Stimulated activated CD8-positive, alpha-beta memory T cell treated with anti-CD3 and anti-CD28 coated beads, Interleukin-4, amount 100 ng/mL, for 4 hours (primary cell): ENCODE results near the gene SLC7A5.
"Not testable (repeated sequence)": the region's sequence is repeated elsewhere in the genome, so short reads cannot be mapped to it uniquely, and the experiment has no call there.

ENCODE experiments used
- DNase-seq, 2 donors: peaks; one replicate each; pipeline ENCODE4 v3.0.0-alpha.2; 2020; ENCODE audit warnings: low read depth in 2 of 2, low spot score in 1 of 2

SLC7A5 gene

DNA sequence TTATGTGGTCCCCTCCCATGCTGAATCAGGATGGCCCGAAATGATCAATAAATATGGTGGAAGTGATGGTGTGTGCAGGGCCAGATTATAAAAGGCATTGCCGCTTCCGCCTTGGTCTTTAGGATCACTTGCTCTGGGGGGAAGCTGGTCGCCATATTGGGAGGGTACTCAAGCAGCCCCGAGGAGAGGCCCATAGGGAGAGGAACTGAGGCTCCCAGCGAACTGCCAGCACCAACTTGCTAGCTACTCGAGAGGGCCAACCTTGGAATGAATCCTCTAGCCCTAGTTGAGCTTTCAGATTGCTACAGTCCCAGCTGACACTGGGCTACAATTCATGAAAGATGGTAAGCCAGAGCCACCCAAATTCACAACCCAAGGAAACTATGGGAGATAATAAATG is 19.0 kb upstream of the SLC7A5 start:
- not testable (repeated sequence) for DNase-seq

DNA sequence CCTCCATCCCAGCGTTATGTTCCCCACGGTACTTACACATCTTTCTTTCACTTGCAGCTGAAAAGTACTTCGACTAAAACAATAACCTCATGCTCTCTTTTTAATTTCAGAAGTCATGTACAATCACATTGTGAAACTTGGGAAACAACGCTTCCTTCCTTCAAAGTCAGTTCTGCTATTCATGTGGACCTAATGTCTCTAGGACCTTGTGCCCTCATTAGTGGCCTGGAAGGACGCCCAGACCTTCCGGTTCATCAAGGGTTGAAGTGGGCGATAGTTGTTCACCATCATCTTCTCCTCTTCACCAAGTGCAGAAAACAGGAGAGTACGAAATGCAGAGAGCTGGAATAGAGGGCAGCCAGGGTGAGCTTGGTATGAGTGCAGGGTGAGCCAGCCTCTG is 18.6 kb upstream of the SLC7A5 start:
- not testable (repeated sequence) for DNase-seq

DNA sequence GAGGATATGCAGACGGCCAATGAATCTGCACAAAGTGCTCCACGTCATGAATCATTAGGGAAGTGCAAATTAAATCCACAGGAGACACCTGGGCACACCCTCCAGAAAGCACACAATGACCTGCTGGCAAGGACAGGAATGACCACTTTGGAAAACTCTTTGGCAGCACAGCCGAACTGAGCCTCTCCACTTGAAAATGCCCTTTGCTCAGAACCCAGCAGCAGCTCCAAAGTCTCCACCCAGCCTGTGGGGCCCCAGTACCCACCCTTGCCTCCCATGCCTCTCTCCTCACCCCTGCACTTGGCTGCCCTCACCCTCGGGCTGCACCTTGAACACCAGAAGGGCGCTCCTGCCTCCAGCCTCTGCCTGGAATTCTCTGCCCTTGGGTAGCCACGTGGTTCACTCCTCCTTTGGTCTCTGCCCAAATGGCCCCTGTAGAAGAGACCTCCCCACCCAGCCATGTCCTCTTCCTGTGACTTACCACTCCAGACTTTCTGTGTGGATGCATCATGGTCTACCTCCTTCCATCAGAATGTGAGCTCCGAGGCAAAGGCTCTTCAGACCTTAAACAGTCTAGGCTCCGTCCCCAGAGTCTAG is 16.2 kb upstream of the SLC7A5 start:
- not testable (repeated sequence) for DNase-seq

DNA sequence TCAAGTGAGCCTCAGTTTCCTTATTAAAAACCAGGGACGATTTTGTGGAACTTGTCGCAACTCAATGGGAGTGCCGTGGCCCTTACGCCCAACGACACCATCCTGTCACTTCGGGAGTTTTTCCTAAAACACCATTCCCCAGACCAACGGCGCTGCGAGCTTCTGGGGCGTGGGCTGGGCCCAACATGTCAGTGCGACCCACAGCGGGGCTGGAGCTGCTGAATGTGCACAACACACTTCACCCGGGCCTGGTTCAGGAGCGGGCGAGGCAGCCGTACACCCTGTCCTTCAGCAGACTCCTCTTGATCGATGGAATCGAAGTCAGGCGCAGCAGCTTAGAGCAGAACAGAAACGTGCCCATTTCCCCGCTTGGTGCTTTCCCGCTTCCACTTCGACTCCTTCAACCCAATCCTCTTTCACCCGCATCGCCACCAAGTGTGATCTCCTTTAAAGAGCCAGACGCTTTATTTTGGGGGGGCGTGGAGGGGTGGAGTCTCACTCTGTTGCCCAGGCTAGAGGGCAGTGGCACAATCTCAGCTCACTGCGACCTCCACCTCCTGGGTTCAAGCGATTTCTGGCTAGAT is 13.2 kb upstream of the SLC7A5 start:
- no peak for DNase-seq

DNA sequence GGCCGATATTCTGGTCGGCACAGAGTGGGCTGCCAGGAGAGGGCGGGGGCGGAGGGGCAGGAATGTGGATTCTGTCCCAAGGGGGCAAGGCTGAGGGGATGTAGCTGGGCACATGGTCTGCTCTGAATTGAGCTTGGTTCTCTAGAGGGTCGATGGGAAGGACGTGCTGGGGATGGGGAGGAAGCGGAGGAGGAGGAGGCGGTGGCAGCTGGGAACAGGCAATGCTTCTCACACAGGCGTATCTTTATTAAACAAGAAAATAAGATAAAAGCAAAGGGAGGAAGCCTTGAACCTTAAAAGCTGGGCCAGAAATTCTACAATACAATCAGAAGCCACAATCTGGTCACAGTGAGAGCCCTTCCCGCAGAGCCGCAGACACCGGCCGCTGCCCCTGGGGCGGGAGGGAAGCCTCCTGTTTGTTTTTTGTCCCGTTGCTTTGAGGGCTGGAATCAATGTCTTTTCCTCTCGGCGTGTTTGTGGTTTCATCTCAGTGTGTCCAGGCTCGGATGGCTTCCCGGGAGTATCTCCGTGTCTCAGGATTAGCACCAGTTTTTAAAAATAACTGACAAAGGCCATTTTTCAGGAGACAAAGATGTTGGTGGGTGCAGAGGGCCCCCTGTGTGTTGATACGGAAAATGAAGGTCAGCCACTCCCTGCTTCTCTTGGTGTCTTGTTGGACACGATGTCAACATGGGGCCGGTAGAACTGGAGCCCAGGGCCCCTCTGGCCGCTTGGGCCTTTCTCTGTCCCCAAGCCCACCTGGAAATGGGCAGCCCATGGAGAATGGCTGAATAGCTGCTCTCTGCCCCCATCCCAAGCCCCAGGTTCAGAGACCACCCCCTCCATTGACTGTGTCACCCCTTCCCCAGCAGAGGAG is 12.3 kb upstream of the SLC7A5 start:
- no peak for DNase-seq

DNA sequence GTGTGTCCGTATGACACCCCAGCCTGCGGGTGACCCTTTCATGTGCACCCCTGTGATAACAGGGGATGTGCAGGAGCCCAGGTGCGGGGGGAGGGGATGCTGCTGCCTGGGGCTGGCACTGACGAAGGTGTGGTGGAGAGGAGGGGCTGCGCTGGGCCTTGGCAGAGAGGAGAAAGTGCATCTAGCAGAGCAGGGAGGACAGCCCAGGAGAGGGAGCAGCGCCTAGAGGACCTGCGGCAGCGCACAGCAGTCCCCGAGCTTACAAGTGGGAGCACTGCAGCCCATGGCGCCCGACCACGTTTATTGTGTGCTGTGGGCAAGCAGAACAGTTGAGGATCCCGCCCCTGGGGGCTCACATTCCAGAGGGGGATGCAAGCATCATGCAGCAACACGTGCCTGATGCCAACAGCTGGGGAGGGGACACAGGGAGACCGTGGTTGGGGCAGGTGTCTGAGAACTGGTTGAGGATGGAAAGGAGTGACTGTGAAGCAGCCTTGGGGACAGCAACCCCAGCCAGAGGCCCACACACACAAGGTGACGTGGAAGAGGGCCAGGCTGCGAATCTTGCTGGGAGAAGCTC is 10.9 kb upstream of the SLC7A5 start:
- DNase-seq, result no peak

DNA sequence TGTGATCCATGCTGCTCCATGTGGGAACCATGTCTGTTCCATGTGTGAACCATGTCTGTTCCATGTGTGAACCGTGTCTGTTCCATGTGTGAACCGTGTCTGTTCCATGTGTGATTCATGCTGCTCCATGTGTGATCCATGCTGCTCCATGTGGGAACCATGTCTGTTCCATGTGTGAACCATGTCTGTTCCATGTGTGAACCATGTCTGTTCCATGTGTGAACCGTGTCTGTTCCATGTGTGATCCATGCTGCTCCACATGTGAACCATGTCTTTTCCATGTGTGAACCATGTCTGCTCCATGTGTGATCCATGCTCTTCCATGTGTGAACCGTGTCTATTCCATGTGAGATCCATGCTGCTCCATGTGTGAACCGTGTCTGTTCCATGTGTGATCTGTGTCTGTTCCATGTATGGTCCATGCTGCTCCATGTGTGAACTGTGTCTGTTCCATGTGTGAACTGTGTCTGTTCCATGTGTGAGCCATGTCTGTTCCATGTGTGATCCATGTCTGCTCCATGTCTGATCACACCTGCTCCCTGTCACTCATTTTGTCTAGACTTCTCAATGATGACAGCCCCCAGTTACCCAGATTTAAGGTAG is 10.2 kb upstream of the SLC7A5 start:
- DNase-seq, result not testable (repeated sequence)

DNA sequence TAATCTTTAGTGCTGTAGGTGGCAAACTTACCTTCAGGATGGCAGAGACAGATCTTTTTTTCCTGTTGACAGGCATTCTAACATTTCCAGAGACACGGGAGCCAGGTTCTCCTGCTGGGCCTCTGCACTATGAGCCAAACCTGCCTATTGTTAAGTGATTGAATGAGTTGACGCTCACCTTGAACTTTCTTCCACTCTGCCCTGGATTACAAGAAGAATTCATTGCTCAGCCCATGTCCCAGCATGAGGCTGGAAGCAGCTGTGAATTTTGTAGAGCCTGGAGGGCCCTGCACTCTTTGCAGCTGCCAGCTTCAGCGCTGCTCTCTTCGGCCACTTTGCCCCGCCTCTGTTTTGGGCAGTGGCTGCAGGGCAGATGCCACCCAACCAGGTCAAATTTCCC is 9.4 kb upstream of the SLC7A5 start:
- DNase-seq, result no peak

DNA sequence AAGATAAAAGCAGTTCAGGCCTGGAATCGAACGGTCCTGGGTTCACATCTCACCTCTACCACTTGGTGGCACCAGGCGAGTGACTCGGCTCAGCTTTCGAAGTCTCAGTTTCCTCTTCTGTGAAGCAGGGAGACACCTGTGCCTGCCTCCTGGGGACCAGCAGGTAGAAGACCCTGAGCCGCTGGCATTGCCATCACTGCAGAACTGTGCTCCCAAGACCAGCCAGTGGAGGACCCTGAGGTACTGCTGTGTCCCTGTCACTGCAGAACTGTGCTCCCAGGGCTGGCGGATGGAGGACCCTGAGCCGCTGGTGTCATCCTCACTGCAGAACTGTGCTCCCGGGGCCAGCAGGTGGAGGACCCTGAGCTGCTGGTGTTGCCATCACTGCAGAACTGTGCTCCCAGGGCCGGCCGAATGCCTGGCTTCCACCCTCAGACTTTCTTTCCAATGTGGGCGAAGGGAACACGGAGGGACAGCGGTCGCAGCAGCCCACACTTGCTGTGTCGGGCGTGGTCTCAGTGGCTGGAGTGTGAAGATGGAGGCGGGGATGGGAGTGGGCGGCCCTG is 8.7 kb upstream of the SLC7A5 start:
- no peak for DNase-seq

DNA sequence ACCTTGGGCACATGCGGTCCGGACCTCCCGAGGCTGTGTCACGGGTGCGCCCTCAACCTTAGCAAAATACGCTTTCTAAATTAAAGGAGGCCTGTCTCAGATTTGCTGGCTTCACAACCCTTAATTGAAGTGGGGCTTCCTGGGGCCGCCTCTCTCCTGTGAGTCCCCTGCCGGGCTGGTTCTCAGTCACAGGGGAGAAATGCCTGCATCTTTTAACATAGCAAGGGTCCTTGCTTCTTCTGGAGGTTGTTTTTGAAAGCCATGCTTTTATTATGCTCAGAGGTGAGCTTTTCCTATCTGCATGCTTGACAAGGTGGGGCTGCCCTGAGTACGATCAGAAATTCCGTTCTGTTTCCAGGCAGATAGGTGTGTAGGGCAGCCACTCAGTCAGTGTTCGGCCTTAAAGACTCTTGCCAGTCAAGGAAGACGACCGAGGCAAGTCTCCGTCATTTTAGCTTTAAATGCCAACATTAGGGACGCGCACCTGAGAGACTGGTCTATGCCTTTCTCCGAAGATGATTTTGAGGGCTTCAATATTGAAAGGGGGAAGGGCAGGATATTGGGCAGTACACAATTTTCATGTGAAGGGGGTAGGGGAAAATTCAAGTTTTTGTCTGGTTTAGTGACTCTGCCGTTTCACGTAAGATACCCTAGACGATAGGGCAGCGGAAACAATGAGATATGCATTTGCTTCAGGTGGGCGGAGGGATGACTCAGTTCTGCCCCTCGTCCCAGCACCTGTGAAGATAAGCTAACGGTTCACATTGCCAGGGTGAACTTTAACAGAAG is 5.5 kb upstream of the SLC7A5 start:
- DNase-seq, result peak; percentile 63 to 76

DNA sequence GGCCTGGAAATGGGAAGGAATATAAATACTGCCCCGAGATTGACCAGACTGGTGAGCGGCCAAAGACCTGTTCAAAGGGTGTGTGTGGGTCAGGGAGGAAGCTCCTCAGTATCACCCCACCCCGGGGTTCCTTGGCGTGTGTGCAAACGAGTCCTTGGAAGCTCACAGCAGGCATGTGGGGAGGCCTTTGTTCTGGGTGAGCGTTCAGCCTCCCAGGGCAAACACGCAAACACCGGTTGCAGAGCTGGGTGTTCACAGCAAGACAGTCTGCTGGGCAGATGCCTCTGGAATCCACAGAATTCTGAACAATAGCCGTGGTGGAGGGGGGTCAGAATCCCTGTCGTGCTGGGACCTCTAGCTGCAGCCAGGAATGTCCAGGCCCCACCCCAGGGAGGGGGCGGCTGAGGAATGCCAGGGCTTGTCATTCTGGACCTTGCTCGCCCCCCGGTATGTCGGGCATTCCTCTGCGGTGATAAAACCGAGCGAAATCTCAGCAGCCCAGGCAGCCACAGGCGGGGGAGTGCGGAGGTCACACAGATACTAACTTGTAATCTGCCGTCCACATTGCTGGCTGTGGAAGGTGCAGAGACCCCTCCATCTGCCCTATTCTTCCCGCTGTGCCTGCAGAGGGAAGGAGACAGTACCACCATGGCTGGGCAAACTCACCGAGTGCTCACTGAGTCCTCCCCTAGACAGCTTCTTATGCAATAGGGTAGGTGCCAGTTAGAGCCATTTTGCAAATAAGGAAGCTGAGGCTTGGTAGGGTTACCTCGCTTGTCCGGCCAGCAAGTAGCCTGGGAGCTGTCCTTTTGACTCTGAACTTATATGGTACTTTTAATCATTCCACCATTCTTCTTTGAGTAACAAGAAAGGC is 1.3 kb upstream of the SLC7A5 start:
- not testable (repeated sequence) for DNase-seq

DNA sequence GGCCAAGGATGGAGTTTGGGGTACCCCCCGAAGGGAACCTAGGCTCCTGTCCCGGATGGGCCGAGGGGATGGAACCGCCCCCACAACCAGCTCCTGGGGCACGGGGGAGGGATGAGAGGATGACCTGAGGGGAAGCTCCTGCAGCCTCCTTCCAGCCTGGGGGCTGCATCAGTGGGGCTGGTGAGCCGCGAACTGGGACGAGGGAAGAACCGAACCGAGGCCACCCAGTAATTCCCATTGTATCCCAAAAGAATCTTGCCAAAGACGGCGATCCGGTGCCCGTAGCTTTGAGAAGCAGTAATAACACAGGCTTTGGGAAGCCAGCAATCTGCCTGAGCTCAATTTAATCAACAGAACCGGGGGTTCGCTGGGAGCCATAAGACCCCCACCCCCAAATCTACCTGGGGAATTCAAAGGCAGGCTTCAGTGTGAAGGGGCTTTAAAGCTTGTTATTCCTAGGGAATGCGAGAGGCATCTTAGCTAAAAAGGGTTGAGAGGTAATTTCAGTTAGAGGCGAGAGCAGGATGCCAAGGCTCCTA is 641 bp upstream of the SLC7A5 start:
- not testable (repeated sequence) for DNase-seq

DNA sequence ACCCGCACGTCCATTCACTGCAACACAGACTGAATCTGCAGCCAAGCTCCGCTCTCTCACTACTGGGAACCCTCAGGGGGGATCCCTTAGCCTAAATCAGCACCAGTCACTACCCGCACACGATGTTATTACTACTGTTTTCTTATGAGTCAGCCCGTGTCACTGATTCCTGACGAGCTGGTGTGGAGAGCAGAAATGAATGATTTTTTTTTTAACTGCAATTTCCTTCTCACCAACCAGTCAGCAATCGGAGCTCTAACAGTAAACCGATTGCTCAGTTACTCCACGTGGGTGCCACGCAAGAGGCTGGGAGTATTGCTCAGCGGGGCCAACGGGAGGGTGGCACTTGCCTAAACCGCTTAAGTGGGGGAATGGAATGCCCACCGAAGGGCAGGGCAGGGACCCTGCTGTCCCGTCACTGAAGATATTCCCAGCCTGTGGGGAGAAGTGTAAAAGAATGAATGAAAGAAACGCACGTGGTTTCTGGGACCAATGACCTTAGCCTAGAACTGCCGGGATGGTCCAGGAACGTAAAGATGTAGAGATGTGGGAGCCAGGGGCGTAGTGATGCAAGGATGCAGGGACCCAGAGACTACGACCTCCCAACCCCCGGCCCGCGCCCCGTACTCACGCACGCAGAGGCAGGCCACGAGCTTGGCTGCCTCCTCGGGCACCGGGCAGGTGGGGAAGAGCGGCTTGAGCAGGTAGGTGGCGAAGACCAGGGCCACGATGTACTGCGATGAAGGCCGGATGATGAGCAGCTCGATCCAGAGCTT is 865 bp downstream of the SLC7A5 start:
- peak; percentile 49 to 55 for DNase-seq

DNA sequence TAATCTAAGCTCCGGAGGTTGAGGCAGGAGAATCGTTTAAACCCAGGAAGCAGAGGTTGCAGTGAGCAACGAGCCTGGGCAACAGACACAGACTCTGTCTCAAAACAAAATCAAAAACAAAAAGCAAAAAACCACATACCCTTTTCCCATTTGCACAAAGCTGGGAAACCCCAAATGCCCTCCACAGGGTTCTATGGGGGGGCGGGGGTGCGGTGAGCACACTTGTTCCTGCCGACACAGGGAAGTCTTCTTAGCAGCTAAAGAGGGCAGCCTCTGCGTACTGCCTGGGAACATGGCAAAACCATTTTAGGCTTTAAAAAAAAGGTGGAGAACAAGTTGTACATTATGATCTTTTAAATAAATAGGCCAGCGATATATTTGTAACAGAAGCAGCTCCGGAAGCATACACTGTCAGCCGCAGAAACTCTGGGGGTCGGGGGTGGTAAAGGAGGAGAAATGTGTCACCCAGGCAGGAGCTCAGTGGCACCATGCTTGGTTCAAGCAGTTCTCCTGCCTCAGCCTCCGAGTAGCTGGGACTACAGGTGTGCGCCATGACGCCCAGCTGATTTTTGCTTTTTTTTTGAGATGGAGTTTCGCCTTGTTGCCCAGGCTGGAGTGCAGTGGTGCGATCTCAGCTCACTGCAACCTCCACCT is 3.3 kb downstream of the SLC7A5 start:
- not testable (repeated sequence) for DNase-seq

DNA sequence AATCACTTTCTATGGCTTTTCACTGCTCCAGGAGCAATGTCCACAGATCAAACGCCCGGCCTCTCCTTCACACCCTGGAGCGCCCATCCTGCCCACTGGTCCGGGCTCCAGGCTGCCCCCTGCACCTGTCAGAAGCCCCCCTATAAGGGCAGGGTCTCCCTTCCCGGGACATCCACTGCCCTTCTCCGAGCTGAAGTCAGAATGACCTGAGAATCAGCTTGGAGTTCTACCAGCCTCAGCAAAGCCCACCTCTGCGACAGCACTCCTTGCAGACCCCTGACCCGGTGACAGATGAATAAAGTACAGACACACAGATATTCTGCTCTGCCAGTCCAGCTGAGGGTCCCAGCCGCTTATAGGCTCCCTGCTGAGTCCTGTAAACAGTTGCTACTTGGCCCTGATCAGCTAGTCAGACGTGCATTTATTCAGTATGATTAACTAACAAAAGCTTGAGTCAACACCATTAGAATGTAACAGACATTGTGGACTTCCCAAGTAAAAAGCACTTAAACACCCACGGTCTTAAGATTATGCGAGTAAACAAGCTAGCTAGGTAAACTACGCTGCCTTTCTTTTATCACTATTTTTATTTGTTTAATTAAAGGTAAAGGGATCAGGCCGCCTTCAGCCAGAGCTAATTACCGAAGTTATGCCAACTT is 4.8 kb downstream of the SLC7A5 start:
- DNase-seq, result no peak

DNA sequence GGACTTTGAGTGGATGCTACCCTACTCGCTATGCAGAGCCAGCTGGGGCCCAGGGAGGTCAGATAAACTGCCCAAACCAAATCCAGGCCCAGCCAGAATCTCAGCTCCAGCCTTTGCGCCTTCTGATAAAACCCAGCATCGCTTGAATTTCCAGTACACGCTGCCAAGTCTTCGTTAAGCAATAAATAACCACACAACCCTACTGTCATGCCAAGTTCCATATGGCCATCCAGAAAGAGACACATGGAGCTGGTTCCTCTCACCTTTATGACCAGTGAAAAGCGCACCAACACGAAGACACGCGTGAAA is 6.0 kb downstream of the SLC7A5 start:
- DNase-seq, result not testable (repeated sequence)

DNA sequence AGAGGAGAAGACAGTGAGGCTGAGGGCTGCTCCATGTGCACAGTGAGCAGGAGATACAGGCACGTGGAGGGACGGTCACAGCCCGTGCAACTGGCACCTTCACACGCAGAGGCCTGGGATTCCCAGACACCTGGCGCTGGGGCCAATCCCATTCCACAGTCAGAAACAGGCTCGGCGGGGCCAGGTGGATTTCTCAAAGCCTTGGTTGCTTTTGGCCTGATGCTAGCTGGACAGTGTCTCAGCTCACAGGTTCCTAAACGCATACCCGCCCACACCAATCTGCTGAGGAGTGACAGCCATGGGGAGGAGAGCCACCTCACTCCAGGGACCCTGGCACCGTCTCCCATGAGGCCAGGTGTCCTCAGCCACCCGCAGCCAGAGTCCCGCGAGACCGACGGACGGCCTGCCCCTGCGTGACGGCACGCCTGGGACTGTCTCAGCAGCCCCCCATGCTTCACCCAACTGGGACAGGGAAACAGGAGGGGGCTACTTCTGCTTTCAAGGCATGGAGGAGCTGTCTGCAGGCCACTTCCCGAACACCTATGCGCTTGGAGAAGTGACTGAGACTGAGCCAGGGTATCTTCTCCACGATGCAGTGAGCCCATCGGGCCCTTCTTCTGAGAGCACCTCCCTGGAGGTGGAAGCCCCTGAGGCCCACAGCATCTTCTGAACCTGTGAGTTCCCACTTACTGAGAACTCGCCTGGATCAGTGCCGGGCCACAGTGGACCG is 6.5 kb downstream of the SLC7A5 start:
- not testable (repeated sequence) for DNase-seq
